KOPT-K1 (cell line): Measurements from ENCODE around the gene ABLIM2.

ENCODE experiments used
- H3K27ac ChIP-seq: fragments of 200-600 bp; sonication (generic); 2 replicates; pipeline ENCODE4 v1.5.1; 2016; ENCODE audit warnings: antibody characterized with exemption, mild to moderate bottlenecking, low read depth, low read length; ENCODE audit not compliant: poor library complexity, severe bottlenecking
- H3K36me3 ChIP-seq: fragments of 200-600 bp; sonication (generic); 2 replicates; pipeline ENCODE4 v1.5.1; 2017; ENCODE audit warnings: antibody characterized with exemption, mild to moderate bottlenecking, low read length, moderate library complexity; ENCODE audit not compliant: insufficient read depth
- H3K9me3 ChIP-seq: fragments of 200-600 bp; sonication (generic); 2 replicates; pipeline ENCODE4 v1.5.1; 2017; ENCODE audit warnings: antibody characterized with exemption, low read length, mild to moderate bottlenecking; ENCODE audit not compliant: insufficient read depth, poor library complexity, severe bottlenecking

ABLIM2 gene

GRCh38 chr4:8070736-8071718 lies 87.6 kb downstream of the ABLIM2 start:
- Histone ChIP-seq H3K36me3 (no peaks in the 10 kb centered on the region), H3K9me3 (no peaks in the 10 kb centered on the region)

DNA sequence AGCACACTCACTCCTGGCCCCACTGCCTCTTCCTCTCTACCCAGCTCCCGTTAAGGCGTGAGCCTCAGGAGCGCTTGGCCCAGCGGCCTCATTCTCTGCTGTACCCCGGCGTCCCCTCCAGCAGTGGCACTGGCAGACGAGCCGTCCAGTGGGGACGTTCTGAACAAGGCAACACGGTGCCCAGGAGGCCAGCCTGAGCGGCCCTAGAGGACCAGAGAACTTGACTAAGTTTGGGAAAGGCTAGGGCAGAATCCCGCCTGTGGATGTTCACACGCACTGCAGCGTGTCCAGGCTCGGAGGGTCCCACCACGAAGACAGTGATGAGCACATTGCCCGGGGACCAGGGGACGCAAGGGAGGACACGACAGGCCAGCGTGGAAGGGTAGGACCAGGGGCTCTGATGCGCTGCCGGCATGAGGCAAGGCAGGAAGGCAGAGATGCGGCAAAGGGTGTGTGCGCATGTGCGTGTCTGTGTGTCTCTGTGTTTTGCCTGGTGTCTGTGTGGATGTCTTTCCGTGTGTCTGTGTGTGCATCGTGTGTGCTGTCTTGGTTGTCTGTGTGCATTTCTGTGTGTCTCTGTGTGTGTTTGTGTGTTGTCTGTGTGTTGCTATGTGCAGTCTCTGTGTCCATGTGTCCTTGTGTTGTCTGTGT lies 89.4 kb downstream of the ABLIM2 start:
- H3K9me3 ChIP-seq, result peaks cover 10% of the 10 kb centered on the region
- no peak overlapping the region for H3K27ac ChIP-seq
- H3K36me3 ChIP-seq, result no peaks in the 10 kb centered on the region

More at GRCh38 chr4:8070736-8071718, 87.6 kb downstream of the ABLIM2 start:
- H3K27ac ChIP-seq, result no peak overlapping the region

DNA sequence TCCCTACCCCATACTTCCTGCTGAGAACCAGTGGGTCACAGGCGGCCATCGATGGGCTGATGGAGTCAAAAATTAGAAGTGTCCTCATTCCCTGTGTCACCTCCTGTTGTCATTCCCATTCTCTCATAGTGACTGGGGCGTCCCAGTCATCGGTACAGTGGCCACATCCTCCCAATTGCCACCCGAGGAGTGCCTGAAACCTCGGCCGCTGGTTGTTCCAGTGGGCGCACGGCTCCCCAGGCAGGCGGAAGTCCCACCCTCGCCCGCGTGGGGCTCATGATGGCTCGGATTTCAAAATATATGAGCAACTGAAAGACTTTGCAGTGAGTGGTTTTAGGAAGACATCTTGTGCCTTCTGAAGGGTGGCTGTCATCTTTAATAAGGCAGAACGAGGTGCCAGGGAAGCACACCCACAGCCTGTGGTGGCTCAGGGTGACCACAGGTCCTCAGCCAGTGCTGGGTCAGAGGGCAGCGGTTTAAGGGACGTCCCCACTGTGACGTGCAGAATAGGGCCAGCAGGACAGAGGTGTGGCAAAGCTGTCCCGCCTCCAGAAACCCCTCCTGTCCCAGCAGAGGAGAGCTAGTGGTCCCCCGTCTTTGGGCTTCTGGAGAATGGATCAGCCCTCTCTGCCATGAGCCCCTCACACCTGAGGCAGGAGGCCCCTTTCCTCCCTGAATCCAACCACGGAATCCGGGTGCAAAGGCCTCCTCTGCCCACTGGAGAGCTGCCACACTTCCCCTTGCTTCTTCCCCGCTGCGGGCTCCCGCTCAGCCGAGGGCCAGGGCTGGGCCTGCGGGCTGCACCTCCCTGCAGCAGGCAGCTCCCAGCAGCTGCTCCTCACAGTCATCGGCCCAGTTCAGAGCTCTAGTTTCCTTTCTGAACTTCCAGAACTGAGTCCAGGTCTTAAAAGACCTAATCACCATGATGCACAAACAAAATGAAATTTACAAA lies 90.4 kb downstream of the ABLIM2 start:
- Histone ChIP-seq H3K36me3 (no peaks in the 10 kb centered on the region), H3K9me3 (peaks cover 20% of the 10 kb centered on the region), H3K27ac (no peak overlapping the region)

- Histone ChIP-seq H3K27ac (no peak overlapping the region), H3K9me3 (peaks cover 21% of the 10 kb centered on the region), H3K36me3 (no peaks in the 10 kb centered on the region)
Measured at GRCh38 chr4:8067274-8067936, 91.2 kb downstream of the ABLIM2 start.

GRCh38 chr4:8066336-8066931 lies 92.2 kb downstream of the ABLIM2 start:
- H3K36me3 ChIP-seq, result no peaks in the 10 kb centered on the region
- H3K27ac ChIP-seq, result no peak overlapping the region
- peaks cover 21% of the 10 kb centered on the region for H3K9me3 ChIP-seq

DNA sequence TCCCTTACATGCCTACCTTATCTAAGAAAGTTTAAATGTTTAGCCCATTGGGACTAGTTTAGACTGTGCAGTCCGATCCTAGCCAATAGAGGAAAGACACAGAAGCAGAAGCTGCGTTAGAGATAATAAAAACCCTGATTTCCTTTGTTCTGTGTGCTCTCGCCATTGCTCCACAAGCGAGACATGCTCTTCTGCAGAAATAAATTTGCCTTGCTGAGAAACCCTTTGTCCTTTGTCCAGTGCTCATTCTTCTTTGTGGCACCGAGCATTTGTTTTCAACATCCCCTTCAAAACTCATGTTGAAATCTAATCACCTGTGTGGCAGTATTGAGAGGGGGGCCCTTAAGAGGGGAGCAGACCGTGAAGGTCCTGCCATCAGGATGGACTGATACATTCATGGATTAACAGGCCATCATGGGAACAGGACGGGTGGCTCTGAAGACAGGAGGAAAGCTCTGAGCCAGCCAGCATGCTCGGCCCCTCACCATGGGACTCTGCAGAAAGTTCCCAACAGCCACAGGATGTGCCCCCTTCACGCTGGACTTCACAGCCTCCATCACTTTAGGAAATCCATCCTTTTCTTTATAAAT lies 94.5 kb downstream of the ABLIM2 start:
- no peaks in the 10 kb centered on the region for H3K36me3 ChIP-seq
- no peak overlapping the region for H3K27ac ChIP-seq
- H3K9me3 ChIP-seq, result peaks cover 21% of the 10 kb centered on the region

DNA sequence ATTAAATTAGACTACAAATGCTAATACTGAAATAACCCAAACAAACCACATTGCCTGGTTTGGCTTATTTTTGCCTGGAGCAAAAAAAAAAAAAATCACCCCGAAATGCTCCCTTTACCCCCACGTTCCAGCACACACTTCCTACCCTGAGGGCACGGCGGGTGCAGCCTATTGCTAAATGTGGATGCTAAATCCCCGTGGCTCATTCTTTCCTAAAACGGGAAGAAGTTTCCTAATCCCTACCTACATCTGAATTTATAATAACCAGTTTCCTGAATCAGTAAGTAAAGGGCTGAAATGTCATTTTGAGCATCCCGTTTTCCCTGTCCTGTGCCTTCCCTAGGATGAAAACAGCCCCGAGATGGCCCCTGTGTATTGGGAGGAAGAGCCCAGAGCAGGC lies 97.0 kb downstream of the ABLIM2 start:
- peaks cover 21% of the 10 kb centered on the region for H3K9me3 ChIP-seq
- H3K36me3 ChIP-seq, result no peaks in the 10 kb centered on the region
- H3K27ac ChIP-seq, result no peak overlapping the region

DNA sequence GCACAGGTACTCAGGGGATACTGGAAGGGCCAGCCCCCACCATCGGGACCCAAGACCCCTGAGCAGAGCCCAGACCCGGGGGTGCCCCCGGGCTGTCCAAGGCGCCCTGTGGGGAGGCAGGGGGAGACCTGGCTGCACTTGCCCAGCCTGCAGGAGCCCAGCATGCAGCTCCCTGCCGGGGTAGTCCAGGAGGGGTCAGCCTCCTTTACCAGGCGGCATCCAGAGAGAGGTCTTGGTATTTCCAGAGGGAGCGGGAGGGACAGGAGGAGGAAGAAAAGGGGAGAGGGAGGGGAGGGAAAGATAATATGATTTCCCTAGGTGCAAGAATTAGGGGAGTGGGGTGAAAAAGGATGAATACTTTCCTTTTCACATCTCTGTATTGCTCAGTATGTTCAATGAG lies 97.5 kb downstream of the ABLIM2 start:
- H3K27ac ChIP-seq, result no peak overlapping the region
- H3K9me3 ChIP-seq, result peaks cover 21% of the 10 kb centered on the region
- H3K36me3 ChIP-seq, result no peaks in the 10 kb centered on the region

- Histone ChIP-seq H3K36me3 (no peaks in the 10 kb centered on the region), H3K9me3 (peaks cover 21% of the 10 kb centered on the region), H3K27ac (no peak overlapping the region)
Measured at GRCh38 chr4:8060632-8061031, 98.0 kb downstream of the ABLIM2 start.

GRCh38 chr4:8058031-8058479 lies 100.6 kb downstream of the ABLIM2 start:
- Histone ChIP-seq H3K27ac (no peak overlapping the region), H3K9me3 (peaks cover 12% of the 10 kb centered on the region), H3K36me3 (no peaks in the 10 kb centered on the region)

- Histone ChIP-seq H3K36me3 (no peaks in the 10 kb centered on the region), H3K27ac (no peak overlapping the region), H3K9me3 (peaks cover 12% of the 10 kb centered on the region)
Measured at GRCh38 chr4:8055206-8055605, 103.4 kb downstream of the ABLIM2 start.

DNA sequence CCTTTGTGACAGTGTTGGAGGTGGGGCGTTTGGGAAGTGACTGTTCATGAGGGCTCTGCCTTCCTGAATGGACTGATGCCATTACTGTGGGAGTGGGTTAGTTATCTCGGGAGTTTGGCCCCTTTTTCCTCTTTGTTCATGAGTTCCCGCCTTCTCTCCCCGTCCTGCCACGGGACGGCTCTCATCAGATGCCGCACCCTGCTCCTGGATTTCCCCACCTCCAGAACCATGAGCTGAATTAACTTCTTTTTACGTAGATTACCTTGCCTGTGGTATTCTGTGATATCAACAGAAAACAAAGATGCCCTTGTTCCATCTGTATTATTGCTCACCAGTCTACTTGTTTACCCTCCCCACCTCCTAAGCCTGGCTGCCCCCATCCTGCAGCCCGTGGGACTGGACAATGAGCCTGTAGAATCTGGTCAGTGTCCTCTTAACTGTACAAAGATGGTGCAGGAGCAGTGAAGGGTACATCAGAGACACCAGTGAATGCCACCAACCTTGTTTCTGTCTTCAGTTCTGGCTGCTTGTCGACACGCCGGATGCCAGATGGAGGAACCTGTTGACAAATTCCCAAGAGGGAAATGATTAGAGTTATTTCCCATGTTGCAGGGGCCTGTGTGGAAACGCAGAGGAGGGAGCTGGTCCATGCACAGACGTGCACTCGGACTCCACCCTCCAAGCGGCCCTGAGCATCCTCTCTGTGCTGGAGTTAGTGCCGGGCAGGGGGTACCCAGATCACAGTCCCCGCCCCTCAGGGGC lies 104.7 kb downstream of the ABLIM2 start:
- no peak overlapping the region for H3K27ac ChIP-seq
- no peaks in the 10 kb centered on the region for H3K36me3 ChIP-seq
- H3K9me3 ChIP-seq, result peaks cover 12% of the 10 kb centered on the region

DNA sequence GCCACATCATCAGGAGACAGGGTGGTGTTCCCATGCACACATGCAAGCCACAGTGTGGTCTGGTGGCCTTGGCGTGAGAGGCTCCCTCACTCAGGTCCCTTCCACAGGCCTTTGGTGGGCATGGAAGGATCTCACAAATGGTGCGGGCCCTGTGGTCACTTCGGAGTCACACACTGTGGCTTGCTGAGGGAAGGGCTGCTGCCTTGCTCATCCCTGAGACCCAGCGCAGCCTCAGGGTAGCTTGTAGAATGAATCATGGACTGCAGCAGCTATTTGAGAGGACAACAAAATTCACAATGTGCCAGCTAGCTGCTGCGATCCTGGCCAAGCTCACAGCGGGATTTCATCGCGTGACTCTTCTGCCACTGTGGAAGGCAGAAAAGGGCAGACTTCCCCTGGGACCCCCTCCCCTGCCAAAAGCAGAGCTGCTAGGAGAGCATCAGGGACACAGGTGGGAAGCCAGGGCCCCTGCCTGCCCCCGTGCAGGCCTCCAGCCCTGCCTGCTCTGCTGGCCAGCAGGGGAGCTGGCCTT lies 106.4 kb downstream of the ABLIM2 start:
- H3K27ac ChIP-seq, result no peak overlapping the region
- H3K9me3 ChIP-seq, result peaks cover 12% of the 10 kb centered on the region
- no peaks in the 10 kb centered on the region for H3K36me3 ChIP-seq
